Transverse colon (tissue), 4 donors: Measurements from ENCODE around the gene RAD9A. TPM values are rescaled to one million over a fixed set of nuclear protein-coding genes. Genes with fewer than 3 reads are reported as not detected.

ENCODE experiments used
- DNase-seq: peaks from one replicate; pipeline ENCODE4 v3.0.0-alpha.2; 2019
- H3K27ac ChIP-seq, 4 donors: fragments of 200-600 bp; sonication (generic); 2 replicates each; pipeline ENCODE4 v1.5.1; 2016 to 2018; ENCODE audit warnings: inconsistent platforms in 4 of 4
- H3K27me3 ChIP-seq: fragments of 200-600 bp; sonication (generic); 2 replicates; pipeline ENCODE4 v1.5.1; 2017; ENCODE audit warnings: inconsistent platforms
- H3K36me3 ChIP-seq, 4 donors: fragments of 200-600 bp; sonication (generic); 2 replicates each; pipeline ENCODE4 v1.5.1; 2017 to 2019; ENCODE audit warnings: inconsistent platforms in 4 of 4
- H3K4me1 ChIP-seq, 4 donors: fragments of 200-600 bp; sonication (generic); 2 replicates each; pipeline ENCODE4 v1.5.1; 2017 to 2020; ENCODE audit warnings: inconsistent platforms in 4 of 4
- H3K4me3 ChIP-seq, 4 donors: fragments of 200-600 bp; sonication (generic); 1 replicate in 1 of 4; 2 replicates in 3 of 4; pipeline versions ENCODE4 v1.5.1 to v1.6.1; 2017 to 2019; ENCODE audit warnings: inconsistent platforms in 4 of 4
- H3K9me3 ChIP-seq, 2 donors: fragments of 200-600 bp; sonication (generic); 2 replicates each; pipeline ENCODE4 v1.5.1; 2017 to 2019; ENCODE audit warnings: inconsistent platforms in 2 of 2
- EP300 ChIP-seq: sonication (generic); formaldehyde crosslinking; IDR thresholded peaks from one replicate; pipeline ENCODE4 v1.6.1; 2017; ENCODE audit warnings: antibody characterized with exemption, low read depth
- POLR2A ChIP-seq: fragments of 450-650 bp; IDR thresholded peaks from one replicate; pipeline ENCODE4 v1.6.1; 2016; ENCODE audit warnings: antibody characterized with exemption, mild to moderate bottlenecking, moderate library complexity
- POLR2AphosphoS5 ChIP-seq, 3 donors: sonication (generic); formaldehyde crosslinking; IDR thresholded peaks; one replicate each; pipeline ENCODE4 v1.6.1; 2016; ENCODE audit warnings: antibody characterized with exemption in 3 of 3
- WGBS, 2 donors: methylation state at CpG; one replicate each; pipeline ENCODE4 v1.1.5; 2018; ENCODE audit warnings: low coverage in 1 of 2; 5-methylcytosine and 5-hydroxymethylcytosine counted together
- in situ Hi-C, 4 donors: fragments of 200-750 bp; cut with MboI; loops; one replicate each; pipeline versions ENCODE4 v1.15.0 to v1.15.1; 2017; ENCODE audit warnings: low sequenced_read_pairs in 3 of 4, low pct_ligation_motif_present in 1 of 4, low pct_unique_long_range_greater_than_20kb in 1 of 4
- intact Hi-C: fragments of 100-400 bp; cut with DNase I; formaldehyde crosslinking; loops from one replicate; pipeline ENCODE4 v1.15.1; 2023; ENCODE audit warnings: low total_unique reads
- total RNA-seq, 4 donors: library from RNA; depleted of rRNA; stranded (reverse); fragments of >200 nt; gene quantifications; one replicate each; pipeline ENCODE4 v1.1.0, GENCODE V29; 2016
- TF ChIP-seq, protein P1 (sequence below), 5 experiments: fragments of 200-600 bp in 3 of 5; fragments of 450-650 bp in 2 of 5; sonication (generic) in 3 of 5; IDR thresholded peaks; 1 replicate in 2 of 5; 2 replicates in 3 of 5; pipeline ENCODE4 v1.5.1; 2016 to 2017; ENCODE audit warnings: antibody characterized with exemption in 5 of 5, inconsistent platforms in 3 of 5, mild to moderate bottlenecking in 2 of 5, moderate library complexity in 1 of 5

RAD9A gene
- total RNA-seq, 4 donors from 2014 or later, result 37.8 to 470 (median 95.3) TPM

DNA sequence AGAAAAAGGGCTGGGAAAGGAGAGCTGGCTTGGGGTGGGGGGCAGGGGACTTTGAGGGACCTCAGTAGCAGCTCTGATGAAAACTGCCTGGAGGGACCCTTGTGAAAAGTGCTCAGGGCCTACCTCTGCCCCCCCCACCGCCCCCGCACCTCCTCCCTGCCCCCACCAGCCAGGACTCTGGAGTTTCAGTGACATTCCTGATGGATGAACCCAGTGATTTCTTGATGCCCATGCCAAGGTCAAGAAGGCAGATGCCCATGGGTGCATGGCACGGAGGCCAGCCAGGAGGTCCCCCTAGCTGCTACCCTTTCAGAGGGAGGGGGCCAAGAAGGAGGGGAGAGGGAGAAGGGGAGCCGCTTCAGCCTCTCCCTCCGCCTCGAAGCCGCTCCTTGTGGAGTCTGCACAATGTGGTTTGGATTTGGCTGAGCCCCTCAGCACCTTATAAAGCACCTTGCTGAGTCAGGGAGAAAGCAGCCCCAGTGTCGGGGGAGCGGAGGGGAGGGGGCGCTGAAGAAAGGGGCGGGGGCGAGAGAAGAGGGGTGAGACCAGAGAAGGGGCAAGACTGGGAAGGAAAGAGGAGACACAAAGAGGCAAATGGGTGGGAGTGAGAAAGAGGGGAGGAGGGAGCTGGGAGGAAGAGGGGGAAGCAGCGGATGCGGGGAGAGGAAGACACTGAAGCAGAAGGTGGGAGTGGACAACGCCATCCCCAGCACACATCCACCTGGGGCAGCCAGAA lies 16.3 kb upstream of the RAD9A start:
- H3K4me1 ChIP-seq, result peaks cover 19 to 44% (median 36%) of the 10 kb centered on the region in 4 donors
- in situ Hi-C loops (loop anchor here in 1 of 4 donors (25.0 kb wide), 1 partner anchor 113 kb away; the partner anchor contains the start of gene GRK2), intact Hi-C loops (no loop called here)
- no peaks in the 10 kb centered on the region for H3K9me3 ChIP-seq
- no peaks in the 10 kb centered on the region for H3K36me3 ChIP-seq
- WGBS, 2 donors, result 67 to 71% methylated on average over 5 to 15 of the region's 15 CpGs
- H3K27me3 ChIP-seq, result no peaks in the 10 kb centered on the region
- no peak for TF ChIP-seq POLR2AphosphoS5 (IDR thresholded peaks at IDR 0.05)
- TF ChIP-seq POLR2A, result no peak
- no peak for TF ChIP-seq EP300
- TF ChIP-seq, protein P1, sequence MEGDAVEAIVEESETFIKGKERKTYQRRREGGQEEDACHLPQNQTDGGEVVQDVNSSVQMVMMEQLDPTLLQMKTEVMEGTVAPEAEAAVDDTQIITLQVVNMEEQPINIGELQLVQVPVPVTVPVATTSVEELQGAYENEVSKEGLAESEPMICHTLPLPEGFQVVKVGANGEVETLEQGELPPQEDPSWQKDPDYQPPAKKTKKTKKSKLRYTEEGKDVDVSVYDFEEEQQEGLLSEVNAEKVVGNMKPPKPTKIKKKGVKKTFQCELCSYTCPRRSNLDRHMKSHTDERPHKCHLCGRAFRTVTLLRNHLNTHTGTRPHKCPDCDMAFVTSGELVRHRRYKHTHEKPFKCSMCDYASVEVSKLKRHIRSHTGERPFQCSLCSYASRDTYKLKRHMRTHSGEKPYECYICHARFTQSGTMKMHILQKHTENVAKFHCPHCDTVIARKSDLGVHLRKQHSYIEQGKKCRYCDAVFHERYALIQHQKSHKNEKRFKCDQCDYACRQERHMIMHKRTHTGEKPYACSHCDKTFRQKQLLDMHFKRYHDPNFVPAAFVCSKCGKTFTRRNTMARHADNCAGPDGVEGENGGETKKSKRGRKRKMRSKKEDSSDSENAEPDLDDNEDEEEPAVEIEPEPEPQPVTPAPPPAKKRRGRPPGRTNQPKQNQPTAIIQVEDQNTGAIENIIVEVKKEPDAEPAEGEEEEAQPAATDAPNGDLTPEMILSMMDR (IDR thresholded peaks at IDR 0.05), result no peak
- no peak for DNase-seq
- no peak overlapping the region for H3K27ac ChIP-seq
- no peak overlapping the region for H3K4me3 ChIP-seq

DNA sequence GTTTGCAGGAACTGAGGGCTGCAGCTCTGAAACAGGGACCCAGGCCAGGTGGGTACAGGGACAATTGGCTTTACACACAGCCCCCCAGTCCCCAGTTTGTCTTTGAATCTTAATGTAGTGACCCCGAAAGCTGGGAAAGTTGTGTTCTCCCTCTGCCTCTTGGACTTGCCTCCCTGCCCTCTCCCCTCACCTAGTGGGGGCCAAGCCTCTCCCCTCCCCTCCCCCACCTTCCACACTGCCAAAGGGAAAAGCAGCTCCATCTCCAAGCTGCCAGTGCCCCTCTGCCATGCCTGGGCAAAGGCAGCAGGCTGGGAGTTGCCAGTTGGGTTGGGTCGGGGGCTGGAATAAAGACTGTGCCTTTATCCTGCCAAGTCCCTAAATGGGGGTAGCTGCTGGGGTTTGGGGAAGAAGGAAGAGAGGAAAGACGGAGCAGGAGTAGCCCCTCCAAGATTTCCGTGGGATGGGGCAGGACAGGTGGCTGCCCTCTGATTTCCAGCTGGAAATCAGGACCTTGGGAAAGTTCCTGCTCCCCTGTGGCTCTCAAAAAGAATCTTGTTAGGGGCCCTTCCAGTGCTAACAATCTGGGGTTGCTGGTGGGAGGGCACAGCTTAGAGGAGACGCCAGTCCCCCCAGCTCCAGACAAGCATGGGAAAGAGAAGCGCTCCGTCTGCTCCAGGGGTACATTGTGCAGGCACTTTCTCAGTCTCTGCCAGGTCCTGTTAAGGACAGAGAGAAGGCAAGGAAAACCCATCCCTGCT lies 15.5 kb upstream of the RAD9A start:
- Histone ChIP-seq H3K4me1 (peaks cover 16 to 37% (median 28%) of the 10 kb centered on the region in 4 donors), H3K27me3 (no peaks in the 10 kb centered on the region), H3K4me3 (no peak overlapping the region), H3K27ac (no peak overlapping the region), H3K9me3 (no peaks in the 10 kb centered on the region), H3K36me3 (no peaks in the 10 kb centered on the region)
- intact Hi-C loops (no loop called here), in situ Hi-C loops (loop anchor here in 1 of 4 donors (25.0 kb wide), 1 partner anchor 114 kb away; the partner anchor contains the start of gene GRK2)
- DNase-seq, result no peak
- TF ChIP-seq POLR2A (no peak), POLR2AphosphoS5 (IDR thresholded peaks at IDR 0.05) (no peak), EP300 (no peak)
- TF ChIP-seq, protein P1 (IDR thresholded peaks at IDR 0.05), result no peak
- 80 to 83% methylated on average over 2 to 7 of the region's 7 CpGs for WGBS, 2 donors

DNA sequence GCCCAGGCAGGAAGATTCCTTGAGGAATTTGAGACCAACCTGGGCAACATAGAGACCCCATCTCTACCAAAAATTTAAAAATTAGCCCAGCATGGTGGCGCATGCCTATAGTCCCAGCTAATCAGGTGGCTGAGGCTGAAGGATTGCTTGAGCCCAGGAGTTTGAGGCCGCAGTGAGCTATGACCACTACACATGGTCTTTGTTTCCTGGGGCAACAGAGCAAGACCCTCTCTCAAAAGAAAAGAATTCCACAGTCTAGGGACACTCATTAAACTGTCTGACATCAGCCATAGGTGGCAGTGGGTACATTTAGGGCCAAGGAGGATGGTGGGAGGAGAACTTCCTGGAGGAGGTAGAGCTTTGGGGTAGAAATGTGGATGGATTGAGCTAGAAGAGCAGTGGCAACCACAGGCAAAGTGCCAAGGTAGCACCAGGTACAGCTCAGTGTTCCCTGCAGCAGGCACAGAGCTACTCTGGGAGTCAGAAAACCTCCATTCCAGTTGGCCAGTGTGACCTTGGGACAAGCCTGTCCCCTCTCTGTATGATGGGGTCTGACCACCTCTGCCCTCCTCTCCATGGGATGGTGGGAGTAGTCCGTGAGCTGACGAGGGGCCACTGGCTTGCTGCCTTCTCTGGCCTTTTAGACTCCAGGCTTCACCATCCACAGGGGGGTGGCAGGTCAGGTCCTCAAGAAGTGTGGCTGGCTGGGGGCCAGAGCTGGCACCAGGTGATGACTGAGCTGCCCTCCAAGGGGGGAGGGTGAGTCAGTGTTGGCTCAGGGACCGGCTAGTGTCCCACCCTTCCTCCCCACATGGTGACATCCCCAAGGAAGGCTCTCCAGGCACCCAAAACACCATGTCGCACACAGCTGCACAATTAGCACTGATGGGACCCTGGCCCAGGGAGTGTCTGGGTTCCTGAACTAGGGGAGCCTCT lies 14.6 kb upstream of the RAD9A start:
- WGBS, 2 donors, result 92% methylated on average over 5 of the region's 6 CpGs; no CpG with 5 or more reads in 1 of the 2 donors
- Histone ChIP-seq H3K4me1 (peaks cover 7 to 28% (median 22%) of the 10 kb centered on the region in 4 donors), H3K36me3 (no peaks in the 10 kb centered on the region), H3K9me3 (no peaks in the 10 kb centered on the region), H3K27me3 (no peaks in the 10 kb centered on the region), H3K27ac (no peak overlapping the region), H3K4me3 (no peak overlapping the region)
- in situ Hi-C loops, result loop anchor here in 1 of 4 donors (25.0 kb wide), 1 partner anchor 115 kb away; the partner anchor contains the start of gene GRK2
- intact Hi-C loops, result no loop called here
- DNase-seq, result no peak
- no peak for TF ChIP-seq POLR2AphosphoS5 (IDR thresholded peaks at IDR 0.05)
- TF ChIP-seq EP300, result no peak
- TF ChIP-seq, protein P1 (IDR thresholded peaks at IDR 0.05), result no peak
- TF ChIP-seq POLR2A, result no peak
